Measurements from ENCODE around the gene S100PBP. TPM values are rescaled to one million over a fixed set of nuclear protein-coding genes. Genes with fewer than 3 reads are reported as not detected.

Gene S100PBP
- total RNA-seq, 3 donors from 2014 or later, result 25.0 to 49.0 (median 29.5) TPM

GRCh38 chr1:32863218-32863880, 45.9 kb downstream of the S100PBP start:
- Histone ChIP-seq H3K27me3 (no peaks in the 10 kb centered on the region), H3K4me3 (no peak overlapping the region), H3K36me3 (no peaks in the 10 kb centered on the region), H3K9me3 (no peaks in the 10 kb centered on the region), H3K4me1 (no peaks in the 10 kb centered on the region), H3K27ac (no peak overlapping the region)
- intact Hi-C loops (cut with DNase I; ENCODE audit: low total_unique reads), result no loop called here
- TF ChIP-seq CTCF (IDR thresholded peaks at IDR 0.05) (no peak), POLR2A (IDR thresholded peaks at IDR 0.05) (no peak), POLR2AphosphoS5 (IDR thresholded peaks at IDR 0.05) (no peak)
- DNase-seq (ENCODE audit: low spot score in 2 of 2), result no peak

- Histone ChIP-seq H3K4me3 (no peak overlapping the region), H3K36me3 (no peaks in the 10 kb centered on the region), H3K9me3 (no peaks in the 10 kb centered on the region), H3K27ac (no peak overlapping the region), H3K27me3 (no peaks in the 10 kb centered on the region), H3K4me1 (no peaks in the 10 kb centered on the region)
- intact Hi-C loops (cut with DNase I; ENCODE audit: low total_unique reads), result no loop called here
- TF ChIP-seq POLR2A (IDR thresholded peaks at IDR 0.05), result no peak
- no peak for TF ChIP-seq CTCF (IDR thresholded peaks at IDR 0.05)
- TF ChIP-seq POLR2AphosphoS5 (IDR thresholded peaks at IDR 0.05), result no peak
- DNase-seq (ENCODE audit: low spot score in 2 of 2), result no peak
These were observed 46.4 kb downstream of the S100PBP start for GRCh38 chr1:32863881-32864245.

GRCh38 chr1:32864375-32865019, 47.0 kb downstream of the S100PBP start:
- no peaks in the 10 kb centered on the region for H3K9me3 ChIP-seq
- no peaks in the 10 kb centered on the region for H3K27me3 ChIP-seq
- H3K4me3 ChIP-seq, result no peak overlapping the region
- no peaks in the 10 kb centered on the region for H3K4me1 ChIP-seq
- intact Hi-C loops (cut with DNase I; ENCODE audit: low total_unique reads), result no loop called here
- no peaks in the 10 kb centered on the region for H3K36me3 ChIP-seq
- no peak for DNase-seq (ENCODE audit: low spot score in 2 of 2)
- TF ChIP-seq POLR2AphosphoS5 (IDR thresholded peaks at IDR 0.05) (no peak), POLR2A (IDR thresholded peaks at IDR 0.05) (no peak), CTCF (IDR thresholded peaks at IDR 0.05) (no peak)
- H3K27ac ChIP-seq, result no peak overlapping the region

GRCh38 chr1:32865639-32866405, 48.4 kb downstream of the S100PBP start:
- no peak for TF ChIP-seq POLR2A (IDR thresholded peaks at IDR 0.05)
- TF ChIP-seq POLR2AphosphoS5 (IDR thresholded peaks at IDR 0.05), result no peak
- TF ChIP-seq CTCF (IDR thresholded peaks at IDR 0.05), result no peak
- DNase-seq (ENCODE audit: low spot score in 2 of 2), result no peak
- Histone ChIP-seq H3K36me3 (no peaks in the 10 kb centered on the region), H3K4me1 (no peaks in the 10 kb centered on the region), H3K27ac (no peak overlapping the region), H3K27me3 (no peaks in the 10 kb centered on the region), H3K4me3 (no peak overlapping the region), H3K9me3 (no peaks in the 10 kb centered on the region)
- intact Hi-C loops (cut with DNase I; ENCODE audit: low total_unique reads), result no loop called here

GRCh38 chr1:32867151-32867550, 49.7 kb downstream of the S100PBP start:
- TF ChIP-seq POLR2AphosphoS5 (IDR thresholded peaks at IDR 0.05), result no peak
- no peak for TF ChIP-seq CTCF (IDR thresholded peaks at IDR 0.05)
- TF ChIP-seq POLR2A (IDR thresholded peaks at IDR 0.05), result no peak
- Histone ChIP-seq H3K36me3 (no peaks in the 10 kb centered on the region), H3K27me3 (no peaks in the 10 kb centered on the region), H3K9me3 (no peaks in the 10 kb centered on the region), H3K27ac (no peak overlapping the region), H3K4me3 (no peak overlapping the region), H3K4me1 (peaks cover 0 to 3% of the 10 kb centered on the region in 2 donors)
- DNase-seq (ENCODE audit: low spot score in 2 of 2), result no peak
- intact Hi-C loops (cut with DNase I; ENCODE audit: low total_unique reads), result no loop called here

Data from breast epithelium (tissue), 4 donors.